ENCODE measurements around the gene SLC12A5. TPM values are rescaled to one million over a fixed set of nuclear protein-coding genes. Genes with fewer than 3 reads are reported as not detected.
"Not testable (repeated sequence)": the region's sequence is repeated elsewhere in the genome, so short reads cannot be mapped to it uniquely, and the experiment has no call there.

The SLC12A5 gene
- total RNA-seq, 1 donor from 2014 or later = 8.8 TPM

GRCh38 chr20:46085179-46085851, 56.3 kb downstream of the SLC12A5 start:
- DNase-seq (ENCODE audit: low spot score, unreplicated experiment) = no peak
- Mint-ChIP-seq H3K27ac (peak overlapping the region; percentile 48), H3K27me3 (no peaks in the 10 kb centered on the region), H3K4me3 (ENCODE audit: low read depth) (no peak overlapping the region), H3K4me1 (ENCODE audit: low read depth) (peaks cover 34% of the 10 kb centered on the region), H3K36me3 (ENCODE audit: insufficient read depth) (no peaks in the 10 kb centered on the region), H3K9me3 (ENCODE audit: low read depth) (no peaks in the 10 kb centered on the region)
- TF ChIP-seq CTCF (IDR thresholded peaks at IDR 0.05; ENCODE audit: unreplicated experiment) = no peak

- H3K9me3 Mint-ChIP-seq (ENCODE audit: low read depth) = no peaks in the 10 kb centered on the region
- peaks cover 36% of the 10 kb centered on the region for H3K4me1 Mint-ChIP-seq (ENCODE audit: low read depth)
- no peaks in the 10 kb centered on the region for H3K36me3 Mint-ChIP-seq (ENCODE audit: insufficient read depth)
- no peaks in the 10 kb centered on the region for H3K27me3 Mint-ChIP-seq
- no peak overlapping the region for H3K27ac Mint-ChIP-seq
- peak; percentile 40 for TF ChIP-seq CTCF (IDR thresholded peaks at IDR 0.05; ENCODE audit: unreplicated experiment)
- H3K4me3 Mint-ChIP-seq (ENCODE audit: low read depth) = peak overlapping the region; percentile 25
- DNase-seq (ENCODE audit: low spot score, unreplicated experiment) = no peak
Observed at GRCh38 chr20:46087161-46087560, 58.1 kb downstream of the SLC12A5 start.

- Mint-ChIP-seq H3K36me3 (ENCODE audit: insufficient read depth) (no peaks in the 10 kb centered on the region), H3K9me3 (ENCODE audit: low read depth) (no peaks in the 10 kb centered on the region), H3K27me3 (no peaks in the 10 kb centered on the region), H3K4me3 (ENCODE audit: low read depth) (peak overlapping the region; percentile 89), H3K27ac (peak overlapping the region; percentile 95), H3K4me1 (ENCODE audit: low read depth) (peaks cover 33% of the 10 kb centered on the region)
- DNase-seq (ENCODE audit: low spot score, unreplicated experiment) = no peak
- no peak for TF ChIP-seq CTCF (IDR thresholded peaks at IDR 0.05; ENCODE audit: unreplicated experiment)
Observed at GRCh38 chr20:46088409-46089166, 59.6 kb downstream of the SLC12A5 start.

GRCh38 chr20:46089167-46089416, 60.1 kb downstream of the SLC12A5 start:
- Mint-ChIP-seq H3K4me1 (ENCODE audit: low read depth) (peaks cover 33% of the 10 kb centered on the region), H3K36me3 (ENCODE audit: insufficient read depth) (no peaks in the 10 kb centered on the region), H3K4me3 (ENCODE audit: low read depth) (peak overlapping the region; percentile 89), H3K27me3 (no peaks in the 10 kb centered on the region), H3K9me3 (ENCODE audit: low read depth) (no peaks in the 10 kb centered on the region), H3K27ac (peak overlapping the region; percentile 95)
- no peak for DNase-seq (ENCODE audit: low spot score, unreplicated experiment)
- no peak for TF ChIP-seq CTCF (IDR thresholded peaks at IDR 0.05; ENCODE audit: unreplicated experiment)

- peak within 1 kb of the TSS; percentile 95 for H3K27ac Mint-ChIP-seq
- peak; percentile 92 for DNase-seq (ENCODE audit: low spot score, unreplicated experiment)
- no peaks in the 10 kb centered on the region for H3K36me3 Mint-ChIP-seq (ENCODE audit: insufficient read depth)
- TF ChIP-seq CTCF (IDR thresholded peaks at IDR 0.05; ENCODE audit: unreplicated experiment) = peak; percentile 20
- no peaks in the 10 kb centered on the region for H3K27me3 Mint-ChIP-seq
- no peaks in the 10 kb centered on the region for H3K9me3 Mint-ChIP-seq (ENCODE audit: low read depth)
- H3K4me3 Mint-ChIP-seq (ENCODE audit: low read depth) = peak within 1 kb of the TSS; percentile 89
- H3K4me1 Mint-ChIP-seq (ENCODE audit: low read depth) = peaks cover 33% of the 10 kb centered on the region
Observed at GRCh38 chr20:46089417-46090388, 60.7 kb downstream of the SLC12A5 start, which contains the start of gene NCOA5. NCOA5 (minus strand) TSS chr20:46089962; CDS start chr20:46079424, 10,538 bp downstream.

GRCh38 chr20:46091622-46092535, 62.9 kb downstream of the SLC12A5 start:
- not testable (repeated sequence) for H3K4me3 Mint-ChIP-seq (ENCODE audit: low read depth); H3K27me3 Mint-ChIP-seq; H3K9me3 Mint-ChIP-seq (ENCODE audit: low read depth); DNase-seq (ENCODE audit: low spot score, unreplicated experiment); H3K27ac Mint-ChIP-seq; H3K36me3 Mint-ChIP-seq (ENCODE audit: insufficient read depth)
- peaks cover 19% of the 10 kb centered on the region for H3K4me1 Mint-ChIP-seq (ENCODE audit: low read depth)
